Measurements from ENCODE around the gene PDE7B.

- TF ChIP-seq ATF7 (IDR thresholded peaks at IDR 0.05) = no peak
- TF ChIP-seq ATF7 (CRISPR knock-in tag; IDR thresholded peaks at IDR 0.05) = no peak
- no peak for TF ChIP-seq CTCF (CRISPR knock-in tag; IDR thresholded peaks at IDR 0.05)
- no peak for TF ChIP-seq ZNF749 (CRISPR knock-in tag; IDR thresholded peaks at IDR 0.05; ENCODE audit: borderline replicate concordance)
- no peak for TF ChIP-seq ZNF501 (CRISPR knock-in tag; IDR thresholded peaks at IDR 0.05)
- no peak for TF ChIP-seq ZKSCAN1 (IDR thresholded peaks at IDR 0.05; ENCODE audit: low read length)
- TF ChIP-seq RARA (CRISPR knock-in tag; IDR thresholded peaks at IDR 0.05) = no peak
Observed at GRCh38 chr6:136175873-136176272, 324.4 kb downstream of the PDE7B start.
